ENCODE results near the gene DLG1. TPM values are rescaled to one million over a fixed set of nuclear protein-coding genes. Genes with fewer than 3 reads are reported as not detected.

DLG1 gene
- total and polyA plus RNA-seq, 2 experiments from 2014 or later = 27.6 to 98.0 TPM

- Histone ChIP-seq H4K20me1 (replicated peaks; ENCODE audit: insufficient read depth) (no peaks in the 10 kb centered on the region; the same call in 1 of the 2 replicates), H3K79me2 (replicated peaks; ENCODE audit: insufficient read depth) (peaks cover 43% of the 10 kb centered on the region), H3K27ac (ENCODE audit: low read depth) (no peak overlapping the region), H3K27me3 (ENCODE audit: insufficient read depth) (no peaks in the 10 kb centered on the region), H3F3A (replicated peaks; ENCODE audit: low read depth) (no peaks in the 10 kb centered on the region), H3K4me2 (no peak overlapping the region), H3K9me2 (ENCODE audit: insufficient read depth) (no peaks in the 10 kb centered on the region), H3K4me3 (no peak overlapping the region), H3K4me1 (ENCODE audit: insufficient read depth) (no peaks in the 10 kb centered on the region; the same call in 1 of the 2 replicates), H2AFZ (no peak overlapping the region), H3K36me3 (ENCODE audit: insufficient read depth) (no peaks in the 10 kb centered on the region)
- Mint-ChIP-seq H3K27ac (no peak overlapping the region), H3K27me3 (ENCODE audit: insufficient read depth, low read depth, poor library complexity) (peaks cover 2% of the 10 kb centered on the region), H3K9me3 (peaks cover 24% of the 10 kb centered on the region), H3K4me3 (no peak overlapping the region), H3K4me1 (peaks cover 8% of the 10 kb centered on the region; the same call in 2 of the 3 replicates), H3K36me3 (ENCODE audit: low read depth) (peaks cover 36% of the 10 kb centered on the region)
- DNase-seq (ENCODE audit: low spot score) (no peak), ATAC-seq (no peak)
- TF ChIP-seq CTCF (conservative IDR thresholded peaks at IDR 0.05; ENCODE audit: low read depth in 2 of 2) = no peak
- TF ChIP-seq JUNB (IDR thresholded peaks at IDR 0.05; ENCODE audit: unreplicated experiment) = no peak
- no peak for TF ChIP-seq EZH2phosphoT487 (IDR thresholded peaks at IDR 0.05; ENCODE audit: unreplicated experiment)
- no peak for TF ChIP-seq ZNF331 (CRISPR knock-in tag; IDR thresholded peaks at IDR 0.05; ENCODE audit: low read depth)
- no peak for TF ChIP-seq ETS1 (IDR thresholded peaks at IDR 0.05)
- no peak for TF ChIP-seq REST (IDR thresholded peaks at IDR 0.05; ENCODE audit: unreplicated experiment)
- TF ChIP-seq CREB1 (CRISPR knock-in tag; IDR thresholded peaks at IDR 0.05; ENCODE audit: low read depth) = no peak
- TF ChIP-seq EZH2 (IDR thresholded peaks at IDR 0.05; ENCODE audit: low read depth, unreplicated experiment) = no peak
- no peak for TF ChIP-seq ZNF114 (CRISPR knock-in tag; IDR thresholded peaks at IDR 0.05)
- TF ChIP-seq STAT1 (IDR thresholded peaks at IDR 0.05; ENCODE audit: unreplicated experiment) = no peak
- no peak for TF ChIP-seq ZNF462 (CRISPR knock-in tag; IDR thresholded peaks at IDR 0.05)
- no peak for TF ChIP-seq POLR2AphosphoS5 (IDR thresholded peaks at IDR 0.05; ENCODE audit: low read depth)
- TF ChIP-seq NANOG (IDR thresholded peaks at IDR 0.05; ENCODE audit: borderline replicate concordance) = no peak
Observed at GRCh38 chr3:197151580-197151979, 146.8 kb downstream of the DLG1 start.
